ENCODE data around the gene RNMT.

GRCh38 chr18:13716916-13717315, 9.6 kb upstream of the RNMT start:
- TF ChIP-seq ZNF274 (IDR thresholded peaks at IDR 0.05; ENCODE audit: low read depth, low read length) (no peak), YY1 (IDR thresholded peaks at IDR 0.05; ENCODE audit: insufficient read depth, insufficient read length) (no peak)

Measured in NT2/D1 (cell line).